Femur (tissue), 1 donor: ENCODE data around the gene LCE2C.
"Not testable (repeated sequence)": the region's sequence is repeated elsewhere in the genome, so short reads cannot be mapped to it uniquely, and the experiment has no call there.

Source experiments
- DNase-seq: peaks from one replicate; pipeline ENCODE4 v3.0.0-alpha.2; 2017

Gene LCE2C

GRCh38 chr1:152674983-152675382 is at the start of gene LCE2C:
TSS of gene LCE2C (plus strand) at chr1:152675279. CDS start at chr1:152676016, 737 bp downstream.
- not testable (repeated sequence) for DNase-seq

GRCh38 chr1:152626744-152627143 is 48.3 kb upstream of the LCE2C start:
- no peak for DNase-seq

GRCh38 chr1:152630596-152630995 is 44.5 kb upstream of the LCE2C start:
- DNase-seq, result no peak

- DNase-seq, result no peak
Measured at GRCh38 chr1:152640351-152640750, 34.7 kb upstream of the LCE2C start.

GRCh38 chr1:152643945-152644344 is 31.1 kb upstream of the LCE2C start:
- no peak for DNase-seq

- DNase-seq, result no peak
Measured at GRCh38 chr1:152645146-152645545, 29.9 kb upstream of the LCE2C start.

- no peak for DNase-seq
Measured at GRCh38 chr1:152646656-152647055, 28.4 kb upstream of the LCE2C start.

GRCh38 chr1:152654110-152654509 is 21.0 kb upstream of the LCE2C start:
- peak; percentile 25 for DNase-seq

GRCh38 chr1:152656459-152656858 is 18.6 kb upstream of the LCE2C start:
- no peak for DNase-seq

- no peak for DNase-seq
Measured at GRCh38 chr1:152657677-152658076, 17.4 kb upstream of the LCE2C start.

- DNase-seq, result no peak
Measured at GRCh38 chr1:152658649-152659048, 16.4 kb upstream of the LCE2C start.

GRCh38 chr1:152663098-152663497 is 12.0 kb upstream of the LCE2C start, which contains the start of gene LCE2D:
TSS of gene LCE2D (plus strand) at chr1:152663380. CDS start at chr1:152664106, 726 bp downstream.
- no peak for DNase-seq

GRCh38 chr1:152666171-152666570 is 8.9 kb upstream of the LCE2C start:
- DNase-seq, result not testable (repeated sequence)

- no peak for DNase-seq
Measured at GRCh38 chr1:152667648-152668047, 7.4 kb upstream of the LCE2C start.

- DNase-seq, result no peak
Measured at GRCh38 chr1:152673016-152673415, 2.1 kb upstream of the LCE2C start.

- DNase-seq, result no peak
Measured at GRCh38 chr1:152679459-152679858, 4.4 kb downstream of the LCE2C start.

- DNase-seq, result no peak
Measured at GRCh38 chr1:152681616-152682015, 6.5 kb downstream of the LCE2C start.

- DNase-seq, result no peak
Measured at GRCh38 chr1:152683846-152684245, 8.8 kb downstream of the LCE2C start.

GRCh38 chr1:152685823-152686222 is 10.7 kb downstream of the LCE2C start, which contains the start of gene LCE2B:
TSS of gene LCE2B (plus strand) at chr1:152686123. CDS start at chr1:152686844, 721 bp downstream.
- DNase-seq, result not testable (repeated sequence)

GRCh38 chr1:152697701-152698600 is 22.9 kb downstream of the LCE2C start, which contains the start of gene LCE2A:
TSS of gene LCE2A (plus strand) at chr1:152698345. CDS start at chr1:152698902, 557 bp downstream.
- DNase-seq, result no peak

GRCh38 chr1:152699746-152700145 is 24.7 kb downstream of the LCE2C start:
- DNase-seq, result no peak

GRCh38 chr1:152707860-152708259 is 32.8 kb downstream of the LCE2C start, which contains the start of gene LCE4A:
TSS of gene LCE4A (plus strand) at chr1:152708160. CDS start at chr1:152709076, 916 bp downstream.
- DNase-seq, result no peak

- DNase-seq, result no peak
Measured at GRCh38 chr1:152718238-152718637, 43.2 kb downstream of the LCE2C start.

GRCh38 chr1:152725261-152725660 is 50.2 kb downstream of the LCE2C start:
- DNase-seq, result no peak
